Tibial nerve (tissue), 4 donors: ENCODE data around the gene LSMEM2. TPM values are rescaled to one million over a fixed set of nuclear protein-coding genes. Genes with fewer than 3 reads are reported as not detected.

Experiments
- DNase-seq, 2 donors: peaks; one replicate each; pipeline ENCODE4 v3.0.0-alpha.2; 2019; ENCODE audit warnings: low spot score in 2 of 2
- H3K27ac ChIP-seq, 4 donors: fragments of 200-600 bp; sonication (generic) in 3 of 4; one replicate each; pipeline ENCODE4 v1.5.1; 2017 to 2019; ENCODE audit warnings: mild to moderate bottlenecking in 1 of 4
- H3K27me3 ChIP-seq, 2 donors: fragments of 200-600 bp; sonication (generic) in 1 of 2; one replicate each; pipeline versions ENCODE4 v1.5.1 to v1.6.0; 2017 to 2019
- H3K36me3 ChIP-seq, 3 donors: fragments of 200-600 bp; sonication (generic); one replicate each; pipeline ENCODE4 v1.5.1; 2018 to 2019
- H3K4me1 ChIP-seq, 4 donors: fragments of 200-600 bp; sonication (generic) in 3 of 4; one replicate each; pipeline ENCODE4 v1.5.1; 2017 to 2019
- H3K4me3 ChIP-seq, 4 donors: fragments of 200-600 bp; sonication (generic) in 3 of 4; one replicate each; pipeline ENCODE4 v1.5.1; 2017 to 2019; ENCODE audit warnings: mild to moderate bottlenecking in 1 of 4, moderate library complexity in 1 of 4
- H3K9me3 ChIP-seq, 4 donors: fragments of 200-600 bp; sonication (generic) in 3 of 4; one replicate each; pipeline ENCODE4 v1.5.1; 2017 to 2019
- CTCF ChIP-seq, 5 experiments: fragments of 200-600 bp in 3 of 5; fragments of 450-650 bp in 2 of 5; sonication (generic) in 3 of 5; IDR thresholded peaks; one replicate each; pipeline ENCODE4 v1.5.1; 2016 to 2019; ENCODE audit warnings: antibody characterized with exemption in 5 of 5, mild to moderate bottlenecking in 3 of 5, moderate library complexity in 2 of 5
- EP300 ChIP-seq, 2 donors: sonication (generic); formaldehyde crosslinking; IDR thresholded peaks; one replicate each; pipeline ENCODE4 v1.6.1; 2017; ENCODE audit warnings: antibody characterized with exemption in 2 of 2, mild to moderate bottlenecking in 1 of 2
- POLR2A ChIP-seq, 2 donors: fragments of 450-650 bp; IDR thresholded peaks; one replicate each; pipeline ENCODE4 v1.6.1; 2017; ENCODE audit warnings: antibody characterized with exemption in 2 of 2, mild to moderate bottlenecking in 2 of 2, moderate library complexity in 2 of 2
- WGBS, 2 donors: methylation state at CpG; one replicate each; pipeline ENCODE4 v1.1.5; 2018; 5-methylcytosine and 5-hydroxymethylcytosine counted together
- total RNA-seq, 4 donors: library from RNA; depleted of rRNA; stranded (reverse); fragments of >200 nt; gene quantifications; one replicate each; pipeline ENCODE4 v1.1.0, GENCODE V29; 2016

The LSMEM2 gene
- total RNA-seq, 4 donors from 2014 or later: 2.0 to 3.1 (median 2.5) TPM

- Histone ChIP-seq H3K27me3 (no peaks in the 10 kb centered on the region), H3K4me3 (no peak overlapping the region), H3K27ac (no peak overlapping the region), H3K36me3 (peaks cover 0 to 46% (median 15%) of the 10 kb centered on the region in 3 donors), H3K4me1 (peaks cover 0 to 15% (median 7%) of the 10 kb centered on the region in 4 donors), H3K9me3 (no peaks in the 10 kb centered on the region)
- no peak for DNase-seq
- 84 to 89% methylated on average over 28 of the region's 28 CpGs for WGBS, 2 donors
- no peak for TF ChIP-seq POLR2A (IDR thresholded peaks at IDR 0.05)
- TF ChIP-seq EP300 (IDR thresholded peaks at IDR 0.05): no peak
- no peak for TF ChIP-seq CTCF (IDR thresholded peaks at IDR 0.05)
These were observed 7.7 kb downstream of the LSMEM2 start for GRCh38 chr3:50286322-50287227.

GRCh38 chr3:50287262-50287661, 8.4 kb downstream of the LSMEM2 start:
- WGBS, 2 donors: 79 to 80% methylated on average over 1 of the region's 1 CpG
- H3K9me3 ChIP-seq: no peaks in the 10 kb centered on the region
- TF ChIP-seq CTCF (IDR thresholded peaks at IDR 0.05) (no peak), EP300 (IDR thresholded peaks at IDR 0.05) (no peak)
- H3K4me3 ChIP-seq: no peak overlapping the region
- peaks cover 0 to 19% (median 7%) of the 10 kb centered on the region in 4 donors for H3K4me1 ChIP-seq
- H3K27ac ChIP-seq: no peak overlapping the region
- H3K36me3 ChIP-seq: peaks cover 0 to 46% (median 15%) of the 10 kb centered on the region in 3 donors
- H3K27me3 ChIP-seq: no peaks in the 10 kb centered on the region
- DNase-seq: no peak

GRCh38 chr3:50288387-50289007, 9.6 kb downstream of the LSMEM2 start:
- Histone ChIP-seq H3K27ac (no peak overlapping the region), H3K4me3 (no peak overlapping the region), H3K4me1 (peaks cover 0 to 29% (median 14%) of the 10 kb centered on the region in 4 donors), H3K36me3 (peaks cover 0 to 46% (median 15%) of the 10 kb centered on the region in 3 donors), H3K27me3 (no peaks in the 10 kb centered on the region), H3K9me3 (no peaks in the 10 kb centered on the region)
- no peak for DNase-seq
- WGBS, 2 donors: 92 to 94% methylated on average over 23 of the region's 23 CpGs
- TF ChIP-seq EP300 (IDR thresholded peaks at IDR 0.05): no peak
- no peak for TF ChIP-seq CTCF (IDR thresholded peaks at IDR 0.05)
- no peak for TF ChIP-seq POLR2A (IDR thresholded peaks at IDR 0.05)

- no peak for TF ChIP-seq EP300 (IDR thresholded peaks at IDR 0.05)
- TF ChIP-seq POLR2A (IDR thresholded peaks at IDR 0.05): no peak
- TF ChIP-seq CTCF (IDR thresholded peaks at IDR 0.05): no peak
- Histone ChIP-seq H3K4me1 (peaks cover 0 to 29% (median 14%) of the 10 kb centered on the region in 4 donors), H3K9me3 (no peaks in the 10 kb centered on the region), H3K4me3 (no peak overlapping the region), H3K27ac (no peak overlapping the region), H3K27me3 (no peaks in the 10 kb centered on the region), H3K36me3 (peaks cover 0 to 46% (median 15%) of the 10 kb centered on the region in 3 donors)
- WGBS, 2 donors: 94 to 96% methylated on average over 6 of the region's 6 CpGs
- DNase-seq: no peak
These were observed 10.2 kb downstream of the LSMEM2 start for GRCh38 chr3:50289130-50289529.

- no peak overlapping the region for H3K27ac ChIP-seq
- no peaks in the 10 kb centered on the region for H3K9me3 ChIP-seq
- WGBS, 2 donors: 87 to 90% methylated on average over 14 to 16 of the region's 16 CpGs
- TF ChIP-seq CTCF (IDR thresholded peaks at IDR 0.05) (no peak), POLR2A (IDR thresholded peaks at IDR 0.05) (no peak), EP300 (IDR thresholded peaks at IDR 0.05) (no peak)
- no peak for DNase-seq
- H3K4me1 ChIP-seq: peaks cover 0 to 29% (median 14%) of the 10 kb centered on the region in 4 donors
- no peak overlapping the region for H3K4me3 ChIP-seq
- no peaks in the 10 kb centered on the region for H3K27me3 ChIP-seq
- H3K36me3 ChIP-seq: peaks cover 0 to 46% (median 15%) of the 10 kb centered on the region in 3 donors
These were observed 11.3 kb downstream of the LSMEM2 start for GRCh38 chr3:50290161-50290641.
